ENCODE measurements around the gene DYNC1I1. TPM values are rescaled to one million over a fixed set of nuclear protein-coding genes. Genes with fewer than 3 reads are reported as not detected.

The DYNC1I1 gene
- total RNA-seq, 2 experiments from 2014 or later, result 0.08 TPM; not detected in 1

DNA sequence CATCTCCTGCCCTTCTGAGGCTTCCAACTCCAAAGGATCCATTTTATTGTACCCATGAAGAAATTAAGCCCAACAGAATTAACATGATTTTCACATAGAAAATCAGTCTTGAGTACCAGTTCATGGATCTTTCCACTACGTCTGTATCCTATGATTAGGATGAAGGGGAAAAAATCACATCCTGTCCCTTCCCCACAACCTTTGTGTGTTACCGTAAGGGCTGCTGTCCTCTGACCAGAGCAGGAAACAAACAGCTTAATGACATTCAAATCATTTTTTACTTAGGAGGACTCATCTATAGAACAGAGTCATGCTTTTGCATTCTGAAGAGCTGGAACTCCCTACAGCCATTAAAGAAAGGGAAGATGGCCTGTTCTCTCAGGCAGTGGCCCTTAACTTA lies 241.5 kb downstream of the DYNC1I1 start:
- no peak overlapping the region for H3K27ac ChIP-seq (ENCODE audit: low read depth in 1 of 2, low read length in 2 of 2)
- H3K27me3 ChIP-seq (ENCODE audit: control insufficient read depth in 1 of 2, insufficient read depth in 2 of 2, low read length in 2 of 2), result peaks cover 0 to 4% of the 10 kb centered on the region in 2 experiments
- ChIA-PET POLR2A (no interaction called here), CTCF (no interaction called here)
- H3K4me3 ChIP-seq (ENCODE audit: low read length), result no peak overlapping the region
- no peaks in the 10 kb centered on the region for H3K4me1 ChIP-seq (ENCODE audit: insufficient read depth, low read length)
- H3K4me3 Mint-ChIP-seq, result no peak overlapping the region
- H3K36me3 Mint-ChIP-seq (ENCODE audit: low read depth), result no peaks in the 10 kb centered on the region
- H3K27ac Mint-ChIP-seq, result no peak overlapping the region
- TF ChIP-seq, protein P1, sequence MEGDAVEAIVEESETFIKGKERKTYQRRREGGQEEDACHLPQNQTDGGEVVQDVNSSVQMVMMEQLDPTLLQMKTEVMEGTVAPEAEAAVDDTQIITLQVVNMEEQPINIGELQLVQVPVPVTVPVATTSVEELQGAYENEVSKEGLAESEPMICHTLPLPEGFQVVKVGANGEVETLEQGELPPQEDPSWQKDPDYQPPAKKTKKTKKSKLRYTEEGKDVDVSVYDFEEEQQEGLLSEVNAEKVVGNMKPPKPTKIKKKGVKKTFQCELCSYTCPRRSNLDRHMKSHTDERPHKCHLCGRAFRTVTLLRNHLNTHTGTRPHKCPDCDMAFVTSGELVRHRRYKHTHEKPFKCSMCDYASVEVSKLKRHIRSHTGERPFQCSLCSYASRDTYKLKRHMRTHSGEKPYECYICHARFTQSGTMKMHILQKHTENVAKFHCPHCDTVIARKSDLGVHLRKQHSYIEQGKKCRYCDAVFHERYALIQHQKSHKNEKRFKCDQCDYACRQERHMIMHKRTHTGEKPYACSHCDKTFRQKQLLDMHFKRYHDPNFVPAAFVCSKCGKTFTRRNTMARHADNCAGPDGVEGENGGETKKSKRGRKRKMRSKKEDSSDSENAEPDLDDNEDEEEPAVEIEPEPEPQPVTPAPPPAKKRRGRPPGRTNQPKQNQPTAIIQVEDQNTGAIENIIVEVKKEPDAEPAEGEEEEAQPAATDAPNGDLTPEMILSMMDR (IDR thresholded peaks at IDR 0.05), result no peak
- no peaks in the 10 kb centered on the region for H3K9me3 Mint-ChIP-seq
- H3K4me1 Mint-ChIP-seq (ENCODE audit: low read depth), result no peaks in the 10 kb centered on the region
- H3K36me3 ChIP-seq (ENCODE audit: insufficient read depth, low read length), result no peaks in the 10 kb centered on the region
- intact Hi-C loops (cut with DNase I, micrococcal nuclease), result no loop called here
- H3K27me3 Mint-ChIP-seq, result peaks cover 63% of the 10 kb centered on the region
- no peaks in the 10 kb centered on the region for H3K9me3 ChIP-seq (ENCODE audit: control insufficient read depth in 1 of 2, insufficient read depth in 1 of 2, low read length in 2 of 2)
- no peak for ATAC-seq (ENCODE audit: poor library complexity)
- DNase-seq, result no peak

DNA sequence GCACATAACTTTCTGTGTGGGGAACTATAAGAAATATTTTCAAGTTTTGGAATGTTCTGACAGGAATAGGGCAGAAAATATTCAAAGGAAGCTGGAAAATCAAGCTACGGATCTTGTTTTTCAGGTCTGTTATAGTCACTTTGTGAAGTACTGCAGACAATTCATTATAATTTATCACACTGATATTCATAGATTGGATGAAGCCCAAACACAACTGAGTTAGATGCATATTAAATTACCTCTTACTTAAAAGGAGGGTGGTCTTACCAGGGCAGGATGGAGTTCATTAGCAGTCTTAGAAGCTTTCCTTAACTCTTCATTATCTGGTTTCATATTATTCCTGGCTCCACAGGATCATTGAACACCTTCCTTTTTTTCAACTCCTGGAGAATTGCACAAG lies 242.3 kb downstream of the DYNC1I1 start:
- Histone ChIP-seq H3K9me3 (ENCODE audit: control insufficient read depth in 1 of 2, insufficient read depth in 1 of 2, low read length in 2 of 2) (no peaks in the 10 kb centered on the region), H3K4me3 (ENCODE audit: low read length) (no peak overlapping the region), H3K4me1 (ENCODE audit: insufficient read depth, low read length) (no peaks in the 10 kb centered on the region), H3K36me3 (ENCODE audit: insufficient read depth, low read length) (no peaks in the 10 kb centered on the region), H3K27ac (ENCODE audit: low read depth in 1 of 2, low read length in 2 of 2) (no peak overlapping the region), H3K27me3 (ENCODE audit: control insufficient read depth in 1 of 2, insufficient read depth in 2 of 2, low read length in 2 of 2) (peaks cover 0 to 4% of the 10 kb centered on the region in 2 experiments)
- DNase-seq (no peak), ATAC-seq (ENCODE audit: poor library complexity) (no peak)
- no peaks in the 10 kb centered on the region for H3K4me1 Mint-ChIP-seq (ENCODE audit: low read depth)
- peaks cover 60% of the 10 kb centered on the region for H3K27me3 Mint-ChIP-seq
- H3K36me3 Mint-ChIP-seq (ENCODE audit: low read depth), result no peaks in the 10 kb centered on the region
- TF ChIP-seq, protein P1 (IDR thresholded peaks at IDR 0.05), result no peak
- ChIA-PET POLR2A (no interaction called here), CTCF (no interaction called here)
- intact Hi-C loops (cut with DNase I, micrococcal nuclease), result no loop called here
- H3K27ac Mint-ChIP-seq, result no peak overlapping the region
- no peaks in the 10 kb centered on the region for H3K9me3 Mint-ChIP-seq
- H3K4me3 Mint-ChIP-seq, result no peak overlapping the region

DNA sequence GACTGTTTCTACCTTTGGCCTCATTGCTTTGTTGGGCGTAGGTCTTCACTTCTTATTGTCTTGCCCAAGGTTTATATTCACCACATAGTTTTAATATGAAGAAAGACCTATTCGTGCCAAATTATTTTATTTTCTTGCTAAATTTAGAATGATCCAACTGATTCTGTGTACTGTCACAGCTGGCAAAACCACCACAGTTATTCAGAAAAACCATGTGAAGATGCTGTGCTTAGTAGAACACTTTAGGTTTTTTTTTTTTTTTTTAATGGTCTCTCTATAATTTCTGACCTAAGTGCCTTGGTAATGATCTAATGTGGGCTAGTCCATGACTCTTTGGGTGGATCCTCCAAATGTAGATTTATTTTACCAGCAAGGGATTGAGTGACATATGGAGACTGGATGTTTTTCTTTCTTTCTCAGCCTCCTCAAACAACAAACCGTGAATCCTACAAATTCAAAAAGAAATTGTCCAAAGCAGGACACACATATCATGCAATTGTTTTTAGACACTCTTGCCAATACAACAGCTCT lies 243.8 kb downstream of the DYNC1I1 start:
- ChIA-PET POLR2A (no interaction called here), CTCF (no interaction called here)
- no peaks in the 10 kb centered on the region for H3K36me3 ChIP-seq (ENCODE audit: insufficient read depth, low read length)
- Mint-ChIP-seq H3K36me3 (ENCODE audit: low read depth) (no peaks in the 10 kb centered on the region), H3K4me3 (no peak overlapping the region), H3K4me1 (ENCODE audit: low read depth) (no peaks in the 10 kb centered on the region), H3K27ac (no peak overlapping the region), H3K27me3 (peaks cover 55% of the 10 kb centered on the region), H3K9me3 (no peaks in the 10 kb centered on the region)
- DNase-seq (no peak), ATAC-seq (ENCODE audit: poor library complexity) (no peak)
- H3K4me3 ChIP-seq (ENCODE audit: low read length), result no peak overlapping the region
- TF ChIP-seq, protein P1 (IDR thresholded peaks at IDR 0.05), result no peak
- no peaks in the 10 kb centered on the region for H3K9me3 ChIP-seq (ENCODE audit: control insufficient read depth in 1 of 2, insufficient read depth in 1 of 2, low read length in 2 of 2)
- H3K4me1 ChIP-seq (ENCODE audit: insufficient read depth, low read length), result no peaks in the 10 kb centered on the region
- H3K27me3 ChIP-seq (ENCODE audit: control insufficient read depth in 1 of 2, insufficient read depth in 2 of 2, low read length in 2 of 2), result peaks cover 0 to 4% of the 10 kb centered on the region in 2 experiments
- intact Hi-C loops (cut with DNase I, micrococcal nuclease), result no loop called here
- no peak overlapping the region for H3K27ac ChIP-seq (ENCODE audit: low read depth in 1 of 2, low read length in 2 of 2)
